ENCODE data around the gene IFFO2.

DNA sequence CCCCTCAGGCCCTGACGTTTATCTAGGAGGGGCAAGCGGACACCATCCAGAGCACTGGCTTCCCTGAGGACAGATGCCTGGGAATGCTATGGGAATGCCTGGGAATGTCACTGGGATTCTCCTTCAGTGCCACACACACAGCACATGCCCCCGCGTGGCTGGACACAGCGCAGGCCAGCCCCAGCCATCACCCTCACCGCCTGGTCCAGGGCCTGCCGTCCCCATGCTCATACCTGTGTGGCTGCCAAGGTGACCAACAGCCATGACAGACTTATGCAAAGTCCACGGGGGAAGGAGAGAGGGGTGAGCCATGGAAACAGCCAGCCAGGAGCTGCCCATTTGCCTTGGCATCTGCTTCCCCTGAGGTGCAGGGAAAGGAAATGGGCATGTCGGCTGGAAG lies 91.3 kb downstream of the IFFO2 start:
- TF ChIP-seq, protein P1, sequence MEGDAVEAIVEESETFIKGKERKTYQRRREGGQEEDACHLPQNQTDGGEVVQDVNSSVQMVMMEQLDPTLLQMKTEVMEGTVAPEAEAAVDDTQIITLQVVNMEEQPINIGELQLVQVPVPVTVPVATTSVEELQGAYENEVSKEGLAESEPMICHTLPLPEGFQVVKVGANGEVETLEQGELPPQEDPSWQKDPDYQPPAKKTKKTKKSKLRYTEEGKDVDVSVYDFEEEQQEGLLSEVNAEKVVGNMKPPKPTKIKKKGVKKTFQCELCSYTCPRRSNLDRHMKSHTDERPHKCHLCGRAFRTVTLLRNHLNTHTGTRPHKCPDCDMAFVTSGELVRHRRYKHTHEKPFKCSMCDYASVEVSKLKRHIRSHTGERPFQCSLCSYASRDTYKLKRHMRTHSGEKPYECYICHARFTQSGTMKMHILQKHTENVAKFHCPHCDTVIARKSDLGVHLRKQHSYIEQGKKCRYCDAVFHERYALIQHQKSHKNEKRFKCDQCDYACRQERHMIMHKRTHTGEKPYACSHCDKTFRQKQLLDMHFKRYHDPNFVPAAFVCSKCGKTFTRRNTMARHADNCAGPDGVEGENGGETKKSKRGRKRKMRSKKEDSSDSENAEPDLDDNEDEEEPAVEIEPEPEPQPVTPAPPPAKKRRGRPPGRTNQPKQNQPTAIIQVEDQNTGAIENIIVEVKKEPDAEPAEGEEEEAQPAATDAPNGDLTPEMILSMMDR (conservative IDR thresholded peaks at IDR 0.05): no peak
- TF ChIP-seq EZH2 (IDR thresholded peaks at IDR 0.05; ENCODE audit: low read depth): no peak

Data from PC-9 (cell line).